HG03064 (cell line): ENCODE measurements around the gene ANTXR2.

Experiments used
- ATAC-seq: cut with Tn5 transposase; IDR thresholded peaks from one replicate; pipeline ENCODE4 v1.9.1; 2021; ENCODE audit warnings: low read depth; ENCODE audit not compliant: unreplicated experiment

Gene ANTXR2

GRCh38 chr4:79881407-79881806 lies 191.6 kb downstream of the ANTXR2 start:
- no peak for ATAC-seq

DNA sequence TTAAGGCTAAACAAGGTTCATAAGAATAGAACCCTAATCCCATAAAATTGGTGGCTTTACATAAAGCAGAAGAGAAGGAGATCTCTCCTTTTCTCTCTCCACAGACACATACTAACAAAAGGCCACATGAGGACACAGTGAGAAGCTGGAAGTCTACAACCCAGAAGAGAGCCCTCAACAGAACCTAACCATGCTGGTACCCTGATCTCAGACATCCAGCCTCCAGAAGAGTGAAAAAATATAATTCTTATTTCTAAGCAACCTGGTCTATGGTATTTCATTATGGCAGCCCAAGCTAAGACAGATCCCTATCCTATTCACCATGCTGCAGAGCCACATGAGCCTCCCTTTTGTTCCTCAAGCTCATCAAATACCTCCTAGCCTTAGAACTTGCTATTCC lies 195.5 kb downstream of the ANTXR2 start:
- ATAC-seq = no peak

DNA sequence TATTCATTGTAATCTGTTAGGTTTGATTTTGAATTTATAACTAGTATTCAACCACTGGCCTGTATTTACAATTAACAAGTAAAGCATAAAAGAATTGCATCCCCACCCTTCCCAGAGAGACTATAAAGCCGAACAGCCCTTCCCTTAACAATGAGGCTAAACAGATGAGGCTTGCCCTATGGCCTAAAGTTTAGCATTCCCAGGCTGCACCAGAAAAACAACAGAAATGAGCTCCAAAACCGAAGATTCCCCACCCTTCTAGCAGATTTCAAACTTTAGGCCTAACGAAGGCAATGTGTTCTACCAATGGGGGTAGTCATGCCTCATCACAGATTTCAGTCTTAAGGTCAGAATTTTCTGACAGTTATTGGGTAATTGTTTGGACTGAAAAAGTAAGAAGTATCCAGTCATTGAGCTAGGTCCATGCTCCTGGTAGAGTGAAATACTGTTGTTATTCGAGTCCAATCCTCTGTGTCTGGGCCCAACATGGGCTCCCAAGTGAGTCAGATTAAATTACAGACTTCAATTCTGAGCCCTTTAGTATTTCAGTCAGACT lies 197.6 kb downstream of the ANTXR2 start:
- no peak for ATAC-seq

- ATAC-seq = no peak
Measured at GRCh38 chr4:79874197-79874596, 198.8 kb downstream of the ANTXR2 start.

- ATAC-seq = no peak
Measured at GRCh38 chr4:79872738-79873137, 200.3 kb downstream of the ANTXR2 start.

DNA sequence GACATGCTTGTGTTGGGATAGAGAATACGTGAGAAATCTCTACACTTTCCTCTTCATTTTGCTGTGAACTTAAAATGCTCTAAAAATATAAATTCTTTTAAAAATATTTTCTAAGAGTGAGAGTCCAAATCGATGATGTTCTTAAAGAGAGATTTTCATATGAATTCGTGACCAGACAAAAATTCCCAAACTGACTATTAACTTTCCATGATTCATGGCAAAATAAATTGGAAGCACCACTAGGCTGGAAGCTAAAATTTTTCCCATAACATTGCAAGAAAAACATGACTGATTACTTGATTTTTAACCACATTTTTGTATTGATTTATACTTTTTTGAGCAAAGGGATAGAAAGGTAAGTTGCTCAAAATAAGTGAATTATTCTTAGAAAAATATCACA lies 201.1 kb downstream of the ANTXR2 start:
- no peak for ATAC-seq

GRCh38 chr4:79869597-79870237 lies 203.3 kb downstream of the ANTXR2 start:
- no peak for ATAC-seq

DNA sequence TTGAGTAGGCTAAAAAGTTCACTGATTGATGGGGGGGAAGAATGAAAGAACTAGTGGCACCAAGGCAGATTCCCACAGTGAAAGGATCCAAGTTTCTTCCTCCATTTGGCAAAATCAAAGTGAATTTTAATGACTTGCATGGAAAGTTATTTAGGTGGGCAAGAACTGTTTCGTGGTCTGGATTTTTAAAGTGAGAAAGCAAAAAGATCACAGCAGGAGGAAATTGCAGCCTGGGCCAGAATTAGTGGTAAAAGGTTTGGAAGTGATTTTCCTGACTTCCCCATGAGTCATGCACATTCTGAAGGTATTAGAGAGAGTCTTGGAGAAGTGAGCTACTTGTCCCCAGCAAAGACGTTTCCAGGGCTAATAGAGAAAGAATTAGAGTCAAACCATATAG lies 207.8 kb downstream of the ANTXR2 start:
- no peak for ATAC-seq

GRCh38 chr4:79864500-79865200 lies 208.4 kb downstream of the ANTXR2 start:
- no peak for ATAC-seq

- ATAC-seq = no peak
Measured at GRCh38 chr4:79863333-79863732, 209.7 kb downstream of the ANTXR2 start.

DNA sequence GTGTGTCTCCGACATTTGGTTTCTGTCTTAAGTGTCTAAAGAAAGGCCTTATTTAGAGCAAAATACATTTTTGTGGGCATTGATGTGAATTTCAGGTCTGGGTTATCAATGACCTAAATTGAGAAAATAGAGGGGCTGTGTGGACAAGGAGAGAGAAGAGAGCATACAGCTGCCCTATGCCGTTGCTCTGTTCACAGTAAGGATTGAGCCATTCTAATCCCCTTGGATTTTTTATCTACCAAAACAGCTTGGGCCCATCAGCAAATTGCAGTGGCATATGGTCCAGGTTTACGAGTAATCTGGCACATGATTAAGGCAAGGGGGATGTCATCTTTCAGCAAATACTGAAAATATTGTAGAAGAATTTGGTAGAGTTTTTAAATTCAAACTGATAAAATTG lies 210.2 kb downstream of the ANTXR2 start:
- no peak for ATAC-seq

GRCh38 chr4:79857811-79858210 lies 215.2 kb downstream of the ANTXR2 start:
- no peak for ATAC-seq

DNA sequence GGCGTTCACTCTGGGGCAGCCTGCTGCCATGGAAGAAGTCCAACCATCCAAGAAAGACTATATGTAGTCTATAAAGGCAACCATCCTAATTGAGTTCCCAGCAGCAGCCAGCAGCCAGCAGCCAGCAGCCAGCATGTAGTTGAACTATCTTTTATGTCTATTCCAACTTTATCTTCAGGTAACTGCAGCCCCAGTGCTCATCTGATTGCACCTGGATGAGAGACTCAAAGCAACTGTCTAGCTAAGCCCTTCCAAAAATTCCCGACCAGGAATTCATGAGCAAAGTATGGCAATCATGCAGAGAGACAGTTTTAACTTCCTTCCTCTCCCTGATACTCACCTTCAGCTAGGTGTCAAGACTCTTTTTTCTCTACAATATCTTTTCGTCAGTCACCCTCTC lies 216.8 kb downstream of the ANTXR2 start:
- no peak for ATAC-seq

DNA sequence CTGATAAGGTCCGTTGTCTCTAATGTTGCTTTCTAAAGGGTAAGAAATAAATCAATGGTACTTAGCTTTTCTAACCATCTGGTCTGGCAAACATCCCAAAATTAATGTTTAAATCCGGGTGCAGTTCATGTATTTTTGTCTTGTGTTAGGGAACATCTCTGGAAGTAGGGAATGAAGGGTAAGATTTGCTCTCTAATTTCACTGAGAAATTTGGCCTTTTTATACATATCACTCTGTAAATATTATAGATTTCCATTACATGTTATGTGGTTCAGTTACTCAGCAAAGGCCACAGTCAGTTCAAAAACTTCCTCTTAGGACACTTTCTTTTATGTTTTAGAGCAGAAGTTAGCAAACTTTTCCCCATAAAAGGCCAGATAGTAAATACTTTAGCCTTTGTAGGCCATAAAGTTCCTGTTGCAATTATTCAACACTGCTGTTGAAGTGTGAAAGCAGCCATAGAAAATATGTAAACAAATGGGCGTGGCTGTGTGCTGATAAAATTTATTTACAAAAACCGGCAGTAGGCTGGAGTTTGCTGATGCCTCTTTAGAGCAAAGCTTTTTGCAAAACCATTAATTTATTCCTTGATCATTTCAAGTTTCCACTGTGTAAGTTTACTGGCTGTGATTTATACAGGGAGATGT lies 218.1 kb downstream of the ANTXR2 start:
- ATAC-seq = no peak

DNA sequence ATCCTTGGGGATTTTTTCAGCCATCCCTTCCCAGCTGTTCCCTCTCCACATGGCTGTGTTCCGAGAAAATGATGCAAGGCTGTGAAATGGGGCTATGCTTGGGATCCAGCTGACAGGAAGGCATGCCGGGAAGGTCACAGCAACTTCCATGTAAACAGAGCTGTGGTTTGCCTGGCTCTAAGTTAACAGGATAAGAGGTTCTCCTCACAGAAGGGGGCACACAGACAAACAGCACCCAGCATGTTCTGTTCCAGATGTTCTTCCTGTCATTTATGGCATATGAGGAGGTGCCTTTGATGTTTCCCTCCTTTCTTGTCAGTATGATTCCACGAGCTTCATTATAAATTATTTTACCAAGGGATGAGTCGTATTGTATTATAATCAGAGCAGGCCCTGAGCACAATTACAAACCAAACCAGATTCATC lies 220.7 kb downstream of the ANTXR2 start:
- no peak for ATAC-seq

GRCh38 chr4:79851625-79852304 lies 221.3 kb downstream of the ANTXR2 start:
- no peak for ATAC-seq
